Kasumi-1 (cell line): ENCODE data around the gene UBN1.

Source experiments
- DNase-seq, 2 experiments: peaks; one replicate each; lab custom pipeline; 2025; lab: John Stamatoyannopoulos, UW

The UBN1 gene

GRCh38 chr16:4846901-4847773 is at the start of gene UBN1, which contains the start of gene GLYR1:
TSS of gene UBN1 (plus strand) at chr16:4847481. CDS start at chr16:4852918, 5,437 bp downstream.
TSS of gene GLYR1 (minus strand) at chr16:4847288. CDS start at chr16:4847265, 23 bp downstream.
- DNase-seq: peak; percentile 69 to 75

DNA sequence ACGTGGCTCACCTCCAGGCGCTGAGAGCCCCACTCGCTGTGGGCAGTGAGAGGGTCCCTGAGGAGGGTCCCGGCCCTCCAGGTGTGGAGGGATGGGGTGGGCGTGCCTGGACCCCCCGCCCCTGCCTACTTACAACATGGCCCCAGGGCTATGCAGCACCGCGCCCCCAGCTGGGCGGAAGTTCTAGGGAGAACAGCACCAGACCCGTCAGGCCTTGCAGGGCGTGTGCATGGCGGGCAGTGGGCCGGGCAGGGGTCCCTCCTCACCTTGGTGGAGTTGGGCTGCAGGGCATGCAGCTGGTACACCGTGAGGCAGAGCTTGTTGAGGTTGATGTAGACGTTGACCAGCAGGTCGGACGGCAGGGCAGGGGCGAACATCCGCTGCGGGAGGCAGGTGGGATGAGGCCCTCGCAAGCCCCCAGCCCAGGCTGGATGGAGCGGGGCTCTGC is 49.5 kb upstream of the UBN1 start:
- DNase-seq: no peak

DNA sequence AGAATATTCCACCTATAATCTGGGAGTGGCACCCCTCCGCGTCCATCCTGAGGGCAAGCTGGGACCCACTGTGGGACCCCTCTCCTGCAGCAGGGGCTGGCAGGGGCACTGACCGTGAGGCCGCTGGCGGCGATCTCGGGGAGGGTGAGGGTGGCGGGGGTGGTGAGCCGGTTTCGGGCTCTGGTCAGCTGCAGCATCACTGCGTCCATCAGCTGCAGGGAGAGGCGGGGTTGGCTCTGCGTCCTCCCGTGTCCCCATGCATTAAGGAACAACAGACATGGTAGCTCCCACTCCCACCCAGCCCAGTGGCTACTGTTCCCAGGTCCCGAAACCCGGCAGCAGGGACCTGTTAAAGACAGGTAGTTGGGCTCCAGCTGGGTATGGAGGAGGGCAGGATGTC is 48.8 kb upstream of the UBN1 start:
- DNase-seq: no peak

GRCh38 chr16:4799171-4799855 is 48.0 kb upstream of the UBN1 start:
- DNase-seq: no peak

- DNase-seq: peak; percentile 57 to 62
Measured at GRCh38 chr16:4800290-4801041, 46.8 kb upstream of the UBN1 start.

DNA sequence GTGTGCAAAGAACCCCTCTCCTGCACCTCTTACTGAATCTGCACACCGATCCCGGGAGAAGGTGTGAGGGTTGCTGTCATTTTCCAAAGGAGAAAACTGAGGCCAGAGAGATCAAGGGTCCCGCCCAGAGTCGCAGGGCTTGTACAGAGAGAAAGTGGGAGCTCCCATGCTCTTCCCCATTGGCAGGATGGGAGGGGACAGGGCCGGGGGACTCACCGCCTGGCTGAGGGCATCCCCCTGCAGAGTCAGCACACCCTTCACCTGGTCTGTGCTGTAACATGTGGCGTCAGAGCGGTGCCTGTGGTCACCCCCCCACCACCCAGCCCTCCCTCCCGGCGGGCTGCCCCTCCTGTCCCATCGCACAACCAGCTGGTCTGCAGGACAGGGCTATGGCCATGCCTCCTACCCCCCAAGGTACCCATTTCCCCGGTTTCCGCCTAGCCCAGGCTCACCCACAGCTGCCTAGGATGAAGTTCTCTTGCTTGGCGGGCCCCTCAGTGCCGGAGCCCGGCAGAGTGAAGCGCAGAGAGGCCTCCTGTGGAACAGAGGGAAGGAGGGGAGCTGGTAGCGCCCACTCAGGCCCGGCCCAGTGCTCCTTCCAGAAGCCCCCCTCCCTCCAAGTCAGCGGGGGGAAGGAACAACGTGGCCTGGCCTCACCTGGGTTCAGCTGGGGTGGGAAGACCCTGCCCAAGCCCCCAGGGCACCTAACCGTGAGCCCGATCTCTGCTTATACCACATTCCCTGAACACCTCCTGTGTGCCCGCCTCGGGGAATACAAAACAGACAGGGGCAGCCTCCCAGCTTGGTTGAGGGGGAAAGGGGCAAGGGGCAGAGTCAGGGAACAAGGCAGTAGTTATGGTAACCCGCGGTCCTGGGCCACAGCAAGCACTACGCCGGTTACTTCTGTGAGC is 46.0 kb upstream of the UBN1 start:
- DNase-seq: no peak

DNA sequence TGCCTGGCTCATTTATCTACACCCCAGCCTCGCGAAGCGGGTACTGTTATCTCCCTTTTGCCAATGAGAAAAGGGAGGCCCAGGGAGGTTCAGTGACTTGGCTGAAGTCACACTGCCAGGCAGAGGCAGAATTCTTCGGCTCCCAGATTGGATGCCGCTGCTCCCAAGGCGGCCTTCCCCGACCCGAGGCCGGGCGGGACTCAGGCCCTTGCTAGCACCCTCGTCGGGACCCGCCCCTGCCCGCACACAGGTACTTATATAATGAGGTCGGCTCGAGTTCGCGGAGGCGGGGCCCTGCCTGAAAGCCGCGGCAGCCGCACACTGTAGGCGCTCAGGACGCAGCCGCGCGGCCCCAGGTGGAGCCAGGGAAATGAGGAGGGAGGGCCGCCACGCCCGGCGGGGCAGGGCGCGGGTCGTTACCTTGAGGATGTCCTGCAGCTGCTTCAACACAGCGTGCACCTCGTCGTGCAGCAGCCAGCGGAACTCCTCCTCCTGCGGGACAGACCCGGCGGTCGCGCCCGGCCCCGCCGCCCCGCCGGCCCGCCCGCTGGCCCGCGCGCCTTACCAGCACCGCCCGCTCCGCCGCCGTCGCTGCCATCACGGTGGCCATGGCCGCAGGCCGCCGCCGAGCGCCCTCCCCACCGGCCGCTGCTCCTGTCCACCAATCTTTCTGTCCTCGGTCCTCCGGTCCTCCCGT is 45.2 kb upstream of the UBN1 start, which contains the start of gene ROGDI:
TSS of gene ROGDI (minus strand) at position 672 of the 697 bp plus-strand sequence. CDS start at position 610, 62 bp downstream.
- DNase-seq: peak; percentile 1 to 24

DNA sequence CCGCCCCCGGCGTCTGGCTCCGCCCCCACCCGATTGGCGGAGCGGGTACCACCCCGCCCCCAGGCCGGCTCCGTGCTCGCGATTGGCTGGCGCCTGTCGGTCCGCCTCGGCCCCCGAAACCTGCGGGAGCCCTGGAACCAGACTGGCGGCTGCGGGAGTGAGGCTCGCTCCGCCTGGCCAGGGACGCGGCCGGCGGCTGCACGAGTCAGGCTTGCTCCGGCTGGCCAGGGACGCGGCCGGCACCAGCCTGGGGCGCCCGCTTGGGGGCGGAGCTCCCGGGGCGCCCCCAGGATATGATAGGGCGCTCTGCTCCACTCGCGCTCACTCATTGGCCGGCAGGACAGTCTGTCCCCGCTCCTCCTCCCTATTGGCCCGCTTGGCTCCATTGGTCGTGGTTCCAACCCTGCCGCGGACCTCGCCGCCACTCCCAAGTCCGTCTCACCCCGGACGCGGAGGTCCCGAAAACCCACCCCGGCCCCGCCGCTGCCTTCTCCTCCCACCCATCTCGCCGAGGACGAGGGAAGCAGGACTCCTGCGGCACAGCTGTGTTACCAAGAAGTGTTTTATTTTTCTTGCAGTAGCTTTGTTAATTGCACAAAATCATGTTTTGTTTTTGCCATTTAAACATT is 44.5 kb upstream of the UBN1 start:
- peak; percentile 65 to 71 for DNase-seq

DNA sequence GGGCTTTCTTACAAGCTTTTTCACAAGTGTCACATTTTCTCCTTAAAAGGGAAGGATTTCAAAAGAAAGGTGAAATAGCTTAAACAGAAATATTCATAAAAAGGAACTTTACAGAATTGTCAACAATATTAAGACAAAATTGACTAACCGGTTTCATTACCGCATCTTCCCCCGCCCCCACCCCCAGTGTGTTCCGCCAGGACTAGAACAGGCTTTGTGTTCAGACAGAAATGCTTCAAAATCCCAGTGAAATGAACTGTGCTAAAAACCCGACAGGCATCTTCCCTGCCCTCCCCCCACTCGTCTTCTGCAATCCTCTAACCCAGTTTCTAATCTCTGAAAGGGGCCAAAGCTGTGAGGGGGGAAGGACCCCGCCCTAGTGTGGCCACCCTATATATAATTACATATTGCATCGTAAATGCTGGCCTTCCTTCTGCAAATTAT is 43.9 kb upstream of the UBN1 start:
- no peak for DNase-seq

- DNase-seq: no peak
Measured at GRCh38 chr16:4803898-4804762, 43.2 kb upstream of the UBN1 start.

- no peak for DNase-seq
Measured at GRCh38 chr16:4805231-4805630, 42.0 kb upstream of the UBN1 start.

DNA sequence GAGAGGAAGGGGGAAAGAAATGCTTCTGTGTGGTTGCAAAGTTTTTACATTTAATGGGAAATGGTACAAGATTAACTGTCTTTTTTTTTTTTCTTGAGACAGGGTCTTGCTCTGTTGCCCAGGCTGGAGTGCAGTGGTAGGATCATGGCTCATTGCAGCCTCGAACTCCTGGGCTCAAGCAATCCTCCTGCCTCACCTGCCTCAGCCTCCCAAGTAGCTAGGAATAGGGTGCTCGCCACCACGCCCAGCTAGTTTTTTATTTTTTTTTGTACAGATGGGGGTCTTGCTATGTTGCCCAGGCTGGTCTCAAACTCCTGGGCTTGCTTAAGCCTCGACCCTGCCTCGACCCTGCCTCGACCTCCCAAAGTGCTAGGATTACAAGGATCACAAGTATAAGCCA is 41.0 kb upstream of the UBN1 start:
- DNase-seq: no peak

DNA sequence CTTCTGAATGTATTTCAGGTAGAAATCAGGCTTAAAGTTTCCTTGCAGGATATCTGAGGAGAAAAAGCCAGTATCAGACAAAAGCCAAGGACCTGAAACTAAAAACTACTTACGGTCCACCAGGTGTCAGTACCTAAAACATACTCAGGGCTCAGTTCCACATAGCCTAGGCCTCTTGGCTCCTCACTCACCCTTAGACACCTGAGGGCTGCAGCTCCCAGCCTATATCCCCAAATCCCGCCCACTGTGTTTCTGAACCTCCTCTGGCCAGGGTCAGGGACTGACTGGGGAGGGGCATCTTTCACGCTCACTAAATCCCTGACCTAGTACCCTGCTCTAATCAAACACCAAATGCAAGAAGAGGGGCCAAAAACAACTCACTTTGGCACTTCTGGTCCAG is 36.0 kb upstream of the UBN1 start:
- no peak for DNase-seq

DNA sequence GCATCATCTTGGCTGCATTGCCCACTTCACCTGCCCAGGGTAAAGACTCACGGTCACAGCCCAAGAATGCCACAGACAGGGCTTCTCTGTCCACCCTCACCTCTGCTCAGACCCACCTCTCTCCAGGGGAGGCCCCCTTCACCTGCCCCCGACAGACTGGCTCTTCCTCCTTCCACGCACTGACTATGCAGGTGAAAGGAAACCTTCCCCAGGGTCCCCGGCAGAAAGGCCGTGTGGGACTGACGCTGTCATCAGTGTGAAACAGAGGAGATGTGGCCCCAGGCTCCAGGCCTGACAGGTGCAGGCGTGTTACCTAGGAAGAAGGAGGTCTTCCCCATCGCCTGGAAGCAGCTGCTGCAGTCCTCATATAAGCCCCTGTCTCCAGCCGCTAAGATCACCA is 35.5 kb upstream of the UBN1 start:
- DNase-seq: no peak

DNA sequence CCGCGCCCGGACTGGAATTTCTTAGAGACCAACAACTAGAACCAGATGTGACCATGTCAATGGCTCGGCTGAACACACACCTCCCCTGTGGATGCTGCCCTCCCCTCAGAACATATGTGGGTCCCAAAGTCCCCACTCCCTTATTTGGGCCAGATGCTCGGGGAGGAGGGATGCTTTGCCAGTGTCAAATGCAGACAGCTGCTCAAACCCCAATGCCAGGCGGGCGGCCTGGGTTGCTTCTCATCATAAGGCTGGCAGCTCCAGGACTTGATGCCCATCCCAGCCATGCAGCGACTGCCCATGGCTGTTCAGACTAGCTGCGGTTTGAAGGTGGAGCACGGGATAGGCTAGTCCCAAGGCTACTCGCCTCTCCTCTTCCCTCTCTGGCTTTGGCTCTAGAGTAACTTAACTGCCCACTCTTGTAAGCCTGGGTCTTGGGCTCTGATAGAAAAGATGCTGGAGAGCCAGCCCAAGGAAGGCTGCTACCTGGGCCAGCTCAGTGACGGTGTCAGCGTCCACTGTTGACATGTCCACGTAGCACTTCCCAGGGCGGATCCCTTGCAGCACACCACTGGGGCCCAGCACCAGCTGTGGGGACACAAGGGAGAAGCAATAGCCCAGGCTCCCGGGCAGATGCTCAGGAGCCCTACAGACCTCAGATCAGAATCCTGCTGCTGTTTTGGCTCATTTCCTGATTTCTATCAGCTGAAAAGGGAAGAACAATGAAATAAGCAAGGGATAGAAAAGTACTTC is 33.9 kb upstream of the UBN1 start:
- no peak for DNase-seq

DNA sequence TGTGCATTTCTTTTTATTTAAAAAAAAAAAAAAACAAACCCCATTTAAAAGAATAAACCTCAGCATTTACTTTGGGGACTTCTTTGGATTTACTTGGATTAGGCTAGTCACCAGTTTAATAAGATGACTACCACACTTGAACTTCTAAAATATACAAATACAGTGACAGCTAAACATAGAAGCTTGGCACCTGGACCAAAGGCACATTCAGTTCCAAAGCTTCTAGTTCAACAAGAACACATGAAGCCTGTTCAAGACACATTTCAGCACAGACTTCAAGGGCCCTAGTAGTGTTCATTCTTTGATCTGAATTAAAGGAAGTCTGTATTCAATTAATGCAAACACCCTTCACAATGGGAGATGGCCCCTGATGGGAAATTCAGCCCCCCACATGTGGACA is 33.2 kb upstream of the UBN1 start:
- DNase-seq: no peak

DNA sequence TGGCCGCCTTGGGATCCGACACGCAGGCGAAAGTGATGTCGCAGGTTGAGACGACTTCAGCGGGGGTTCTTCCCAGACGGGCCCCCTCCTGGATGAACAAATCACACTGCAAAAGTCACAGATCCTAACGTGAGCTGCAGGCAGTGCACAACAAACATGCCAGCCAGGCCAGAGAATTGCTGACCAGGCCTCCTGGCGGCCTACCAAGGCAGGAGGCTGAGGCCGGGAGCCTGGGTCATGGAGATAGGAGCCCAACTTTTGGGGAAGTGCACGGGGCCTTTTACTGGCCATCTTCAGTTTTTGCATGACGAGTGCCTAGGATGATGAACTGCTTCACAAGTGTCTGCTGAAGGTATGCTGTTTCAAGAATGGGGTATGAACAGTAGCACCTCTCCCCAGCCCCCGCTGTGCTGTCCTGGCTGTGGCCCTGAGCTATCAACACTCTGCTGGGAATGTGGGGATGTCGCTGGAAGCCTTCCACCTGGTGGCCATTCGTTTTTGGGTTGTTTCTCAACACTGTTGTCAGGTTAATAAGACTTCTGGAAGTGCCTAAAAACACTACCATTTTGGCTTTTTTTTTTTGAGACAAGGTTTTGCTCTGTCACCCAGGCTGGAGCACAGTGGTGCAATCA is 32.6 kb upstream of the UBN1 start:
- DNase-seq: no peak

GRCh38 chr16:4820652-4821051 is 26.6 kb upstream of the UBN1 start:
- DNase-seq: no peak
